GM13976 (cell line): ENCODE results near the gene CDC34.

ENCODE experiments used
- DNase-seq: peaks from one replicate; pipeline ENCODE4 v3.0.0; 2012; ENCODE audit warnings: low spot score
- CTCF ChIP-seq: IDR thresholded peaks from 2 replicates; pipeline ENCODE4 v1.5.1; 2012; ENCODE audit warnings: borderline replicate concordance, mild to moderate bottlenecking; ENCODE audit not compliant: insufficient read depth; ENCODE audit errors: extremely low read depth, missing control alignments, control extremely low read depth
- in situ Hi-C: fragments of 300-500 bp; cut with MboI; formaldehyde crosslinking; loops from one replicate; pipeline ENCODE4 v1.12.0; 2022; ENCODE audit warnings: low sequenced_read_pairs, mixed read lengths, inconsistent platforms; ENCODE audit not compliant: unreplicated experiment

The CDC34 gene

DNA sequence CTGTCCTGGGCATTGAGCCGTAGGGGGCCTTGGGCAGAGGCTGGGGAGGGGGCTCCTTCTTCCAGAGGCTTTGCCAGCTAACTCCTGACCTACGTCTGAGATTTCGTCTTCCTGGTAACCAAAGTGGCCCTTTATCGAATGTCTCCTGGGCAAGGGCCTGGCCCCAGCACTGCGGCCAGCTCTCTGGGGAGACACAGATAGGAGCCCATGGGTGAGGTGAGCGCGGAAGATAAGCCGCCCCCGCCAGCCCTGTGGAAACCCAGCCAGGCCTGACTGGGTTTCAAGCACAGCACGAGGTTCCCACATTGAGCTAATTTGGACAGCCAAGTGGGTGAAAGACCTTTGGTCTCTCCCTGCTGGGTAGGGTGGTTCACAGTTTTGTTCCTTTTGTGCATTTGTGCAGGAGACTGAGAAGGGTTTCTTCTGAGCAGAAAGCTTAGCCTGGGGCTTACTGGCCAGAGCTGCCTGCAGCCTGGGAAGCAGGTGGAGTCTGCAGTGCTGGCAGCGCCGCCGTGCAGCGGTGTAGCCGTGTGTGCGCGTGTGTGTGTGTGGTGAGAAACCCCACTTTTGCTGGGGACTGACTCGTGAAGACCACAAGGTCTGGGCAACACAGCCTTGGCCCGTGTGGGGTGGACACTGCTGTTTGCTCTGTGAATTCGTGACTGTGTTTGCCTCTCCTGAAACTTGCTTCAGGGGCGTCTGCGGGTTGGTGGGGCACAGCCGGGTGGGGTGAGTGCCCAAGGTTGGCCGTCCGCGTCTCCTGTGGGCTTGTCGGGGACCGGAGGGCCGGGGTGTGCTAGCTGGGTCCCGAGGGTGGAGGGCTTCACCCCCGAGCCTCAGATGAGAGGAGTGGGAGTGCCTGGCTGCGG lies 43.3 kb downstream of the CDC34 start:
- no peak for TF ChIP-seq CTCF
- in situ Hi-C loops: loop anchor here (25.0 kb wide), 1 partner anchor 162 kb away; no protein-coding TSS in a partner anchor
- peak; percentile 77 for DNase-seq

DNA sequence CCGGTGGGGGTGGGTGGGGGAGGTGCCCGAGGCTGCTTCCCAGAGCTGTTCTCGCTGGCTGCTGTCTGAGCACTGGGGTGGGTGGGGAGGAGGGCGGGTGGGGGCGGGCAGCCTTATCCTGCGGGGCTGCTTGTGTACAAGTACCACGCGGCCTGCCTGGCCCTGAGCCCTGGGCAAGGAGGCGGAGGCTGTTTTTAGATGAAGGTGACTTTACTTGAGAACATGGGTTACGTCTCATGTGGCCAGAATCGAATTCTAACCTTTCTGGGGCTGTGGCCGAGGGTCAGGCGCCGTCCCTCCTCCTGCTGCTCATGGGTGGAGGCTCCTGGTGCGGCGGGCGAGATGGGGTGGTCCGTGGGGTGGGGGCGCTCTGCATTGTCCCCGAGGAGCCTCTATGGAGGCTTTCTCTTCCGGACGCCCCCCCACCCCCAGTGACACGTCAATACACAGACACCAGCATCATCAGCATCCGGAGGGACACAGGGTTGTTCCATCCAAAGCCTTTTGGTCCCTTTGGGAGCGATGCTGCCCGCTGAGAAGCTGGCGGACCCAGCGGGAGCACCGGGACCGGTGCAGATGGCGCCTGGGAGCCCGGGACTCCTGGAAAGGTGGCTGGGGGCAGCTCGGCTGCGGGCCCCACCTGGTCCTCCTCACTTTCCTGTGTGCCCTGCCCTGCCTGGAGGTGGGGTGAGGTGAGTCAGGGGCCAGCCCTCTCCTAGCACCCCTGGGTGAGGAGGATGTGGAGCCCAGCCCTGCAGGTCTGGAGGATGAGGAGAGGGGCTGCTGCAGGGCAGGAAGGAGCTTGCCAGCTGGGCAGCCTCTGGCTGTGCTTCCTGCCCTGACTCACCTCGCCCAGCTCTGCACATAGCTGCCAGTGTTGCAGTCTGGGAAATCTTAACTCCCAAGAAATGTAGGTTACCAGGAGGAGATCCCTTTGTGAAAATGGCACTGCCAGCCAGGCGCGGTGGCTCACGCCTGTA lies 44.3 kb downstream of the CDC34 start:
- no peak for TF ChIP-seq CTCF
- in situ Hi-C loops: loop anchor here (25.0 kb wide), 1 partner anchor 161 kb away; no protein-coding TSS in a partner anchor
- no peak for DNase-seq

GRCh38 chr19:576768-577438 lies 45.3 kb downstream of the CDC34 start:
- TF ChIP-seq CTCF: no peak
- in situ Hi-C loops: loop anchor here (25.0 kb wide), 1 partner anchor 160 kb away; no protein-coding TSS in a partner anchor
- no peak for DNase-seq

- in situ Hi-C loops: loop anchor here (25.0 kb wide), 1 partner anchor 160 kb away; no protein-coding TSS in a partner anchor
- no peak for DNase-seq
- no peak for TF ChIP-seq CTCF
These were observed 46.2 kb downstream of the CDC34 start for GRCh38 chr19:577439-578392.

DNA sequence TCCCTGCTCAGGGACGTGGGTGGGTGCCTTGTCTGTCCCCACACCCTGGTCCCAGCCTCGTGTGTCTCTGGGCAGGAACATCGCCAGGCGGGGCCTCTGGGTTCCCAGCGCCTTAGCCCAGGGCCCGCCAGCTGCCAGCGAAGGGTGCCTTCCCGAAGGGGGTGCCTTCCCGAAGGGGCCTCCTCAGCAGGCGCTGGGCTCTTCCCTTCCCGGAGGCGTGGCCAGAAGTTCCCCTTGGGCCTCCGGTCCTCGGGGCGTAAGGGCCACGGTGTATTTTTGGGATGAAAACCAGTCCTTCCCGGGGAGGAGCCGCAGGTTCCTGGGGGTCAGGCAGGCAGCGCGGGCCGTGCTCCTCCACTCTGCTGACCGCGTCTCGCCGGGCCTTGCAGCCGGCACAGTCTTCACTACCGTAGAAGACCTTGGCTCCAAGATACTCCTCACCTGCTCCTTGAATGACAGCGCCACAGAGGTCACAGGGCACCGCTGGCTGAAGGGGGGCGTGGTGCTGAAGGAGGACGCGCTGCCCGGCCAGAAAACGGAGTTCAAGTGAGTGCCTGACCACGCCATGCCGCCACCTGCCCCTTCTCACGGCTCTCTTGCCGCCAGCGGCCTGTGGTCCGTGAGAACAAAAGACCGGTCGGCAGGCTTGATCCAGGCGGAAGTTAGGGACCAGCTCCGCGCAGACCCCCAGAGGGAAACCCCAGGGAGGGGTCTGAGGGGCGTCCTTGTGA lies 47.7 kb downstream of the CDC34 start:
- in situ Hi-C loops: loop anchor here (25.0 kb wide), 1 partner anchor 158 kb away; no protein-coding TSS in a partner anchor
- TF ChIP-seq CTCF: no peak
- no peak for DNase-seq
